ENCODE results near the gene ERC2. TPM values are rescaled to one million over a fixed set of nuclear protein-coding genes. Genes with fewer than 3 reads are reported as not detected.

Gene ERC2
- total RNA-seq, 2 donors from 2014 or later: 1.2 TPM; not detected in 1

DNA sequence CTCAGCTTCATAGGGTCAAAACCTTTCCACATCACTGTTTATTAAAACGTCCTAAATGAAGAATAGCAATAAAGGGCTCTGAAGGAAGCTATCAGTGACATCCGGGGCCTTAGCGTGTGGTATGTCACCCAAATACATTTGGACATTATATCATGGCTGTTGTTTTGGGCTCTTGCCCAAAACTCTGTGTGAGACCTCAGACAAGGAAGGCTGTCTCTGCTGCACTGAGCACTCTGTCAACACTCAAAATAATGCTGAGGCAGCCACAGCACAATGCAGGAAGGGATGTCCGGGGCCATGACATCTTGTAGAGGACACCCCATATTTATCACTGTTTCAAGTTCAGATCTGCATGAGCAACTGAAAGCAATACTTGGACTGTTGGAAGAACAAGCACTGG, 687.4 kb downstream of the ERC2 start:
- Histone ChIP-seq H3K9me3 (no peaks in the 10 kb centered on the region), H3K27me3 (replicated peaks; ENCODE audit: insufficient read depth) (no peaks in the 10 kb centered on the region), H3K36me3 (no peaks in the 10 kb centered on the region), H3K4me1 (ENCODE audit: control insufficient read depth in 1 of 2, low read depth in 2 of 2) (no peaks in the 10 kb centered on the region), H3K27ac (no peak overlapping the region), H3K4me3 (no peak overlapping the region)
- no peak for ATAC-seq (ENCODE audit: insufficient number of reproducible peaks, low FRiP score, low read depth)
- no peak for DNase-seq (ENCODE audit: low spot score)
- TF ChIP-seq, protein P1, sequence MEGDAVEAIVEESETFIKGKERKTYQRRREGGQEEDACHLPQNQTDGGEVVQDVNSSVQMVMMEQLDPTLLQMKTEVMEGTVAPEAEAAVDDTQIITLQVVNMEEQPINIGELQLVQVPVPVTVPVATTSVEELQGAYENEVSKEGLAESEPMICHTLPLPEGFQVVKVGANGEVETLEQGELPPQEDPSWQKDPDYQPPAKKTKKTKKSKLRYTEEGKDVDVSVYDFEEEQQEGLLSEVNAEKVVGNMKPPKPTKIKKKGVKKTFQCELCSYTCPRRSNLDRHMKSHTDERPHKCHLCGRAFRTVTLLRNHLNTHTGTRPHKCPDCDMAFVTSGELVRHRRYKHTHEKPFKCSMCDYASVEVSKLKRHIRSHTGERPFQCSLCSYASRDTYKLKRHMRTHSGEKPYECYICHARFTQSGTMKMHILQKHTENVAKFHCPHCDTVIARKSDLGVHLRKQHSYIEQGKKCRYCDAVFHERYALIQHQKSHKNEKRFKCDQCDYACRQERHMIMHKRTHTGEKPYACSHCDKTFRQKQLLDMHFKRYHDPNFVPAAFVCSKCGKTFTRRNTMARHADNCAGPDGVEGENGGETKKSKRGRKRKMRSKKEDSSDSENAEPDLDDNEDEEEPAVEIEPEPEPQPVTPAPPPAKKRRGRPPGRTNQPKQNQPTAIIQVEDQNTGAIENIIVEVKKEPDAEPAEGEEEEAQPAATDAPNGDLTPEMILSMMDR (IDR thresholded peaks at IDR 0.05): no peak

DNA sequence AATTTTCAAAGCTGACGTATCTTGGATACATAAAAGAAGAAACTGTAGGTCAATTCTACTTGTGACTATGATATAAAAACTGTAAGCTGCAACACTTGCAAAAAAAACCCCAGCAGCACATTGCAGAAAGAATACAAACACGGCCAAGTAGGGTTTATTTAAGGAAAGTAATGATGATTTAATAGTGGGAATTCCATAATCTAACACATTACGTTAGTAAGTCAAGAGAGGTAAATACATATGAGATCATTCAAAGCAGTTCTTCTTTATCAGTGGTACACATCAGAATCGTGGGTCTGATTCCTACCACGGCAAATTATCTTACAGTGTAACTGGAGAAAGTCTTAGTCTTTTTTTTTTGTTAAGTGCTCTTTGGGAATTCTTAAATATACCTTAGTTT, 688.7 kb downstream of the ERC2 start:
- no peak overlapping the region for H3K4me3 ChIP-seq
- no peaks in the 10 kb centered on the region for H3K4me1 ChIP-seq (ENCODE audit: control insufficient read depth in 1 of 2, low read depth in 2 of 2)
- no peaks in the 10 kb centered on the region for H3K36me3 ChIP-seq
- TF ChIP-seq, protein P1 (IDR thresholded peaks at IDR 0.05): no peak
- H3K27me3 ChIP-seq (replicated peaks; ENCODE audit: insufficient read depth): no peaks in the 10 kb centered on the region
- H3K9me3 ChIP-seq: no peaks in the 10 kb centered on the region
- DNase-seq (ENCODE audit: low spot score) (no peak), ATAC-seq (ENCODE audit: insufficient number of reproducible peaks, low FRiP score, low read depth) (no peak)
- no peak overlapping the region for H3K27ac ChIP-seq

DNA sequence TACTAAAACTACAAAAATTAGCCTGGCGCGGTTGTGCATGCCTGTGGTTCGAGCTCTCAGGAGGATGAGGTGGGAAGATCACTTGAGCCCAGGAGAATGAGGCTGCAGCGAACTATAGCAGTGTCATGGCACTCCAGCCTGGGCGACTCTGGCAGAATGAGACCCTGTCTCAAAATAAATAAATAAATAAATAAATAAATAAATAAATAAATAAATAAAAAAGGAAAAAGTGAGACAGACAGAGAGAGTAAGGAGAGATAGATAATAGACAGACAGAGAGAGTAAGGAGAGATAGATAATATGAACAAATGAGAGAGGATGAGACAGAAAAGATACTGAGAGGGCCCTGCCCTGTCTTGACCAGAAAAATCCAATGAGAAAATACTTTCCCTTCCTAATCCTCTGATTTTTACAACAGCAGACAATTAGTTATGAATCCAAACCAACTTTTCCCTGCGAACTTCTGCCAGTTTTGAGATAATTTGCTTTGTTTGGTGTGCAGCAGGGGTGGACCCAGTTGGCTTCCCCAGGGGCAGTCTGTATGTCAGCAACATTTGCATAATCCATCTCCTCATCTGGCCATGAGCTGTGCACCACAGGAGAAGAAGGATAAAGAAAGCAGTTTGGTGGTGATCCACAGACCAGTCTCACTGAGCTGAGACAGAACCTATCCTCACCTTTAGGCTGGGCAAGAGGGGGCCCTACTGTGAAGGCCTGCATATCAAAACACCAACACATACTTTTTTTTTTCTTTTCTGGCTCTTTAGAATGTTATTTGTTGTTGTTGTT, 692.7 kb downstream of the ERC2 start:
- DNase-seq (ENCODE audit: low spot score): no peak
- no peak overlapping the region for H3K27ac ChIP-seq
- no peak for ATAC-seq (ENCODE audit: insufficient number of reproducible peaks, low FRiP score, low read depth)
- TF ChIP-seq, protein P1 (IDR thresholded peaks at IDR 0.05): no peak
- no peaks in the 10 kb centered on the region for H3K36me3 ChIP-seq
- H3K4me3 ChIP-seq: no peak overlapping the region
- no peaks in the 10 kb centered on the region for H3K4me1 ChIP-seq (ENCODE audit: control insufficient read depth in 1 of 2, low read depth in 2 of 2)
- H3K9me3 ChIP-seq: no peaks in the 10 kb centered on the region
- no peaks in the 10 kb centered on the region for H3K27me3 ChIP-seq (replicated peaks; ENCODE audit: insufficient read depth)

DNA sequence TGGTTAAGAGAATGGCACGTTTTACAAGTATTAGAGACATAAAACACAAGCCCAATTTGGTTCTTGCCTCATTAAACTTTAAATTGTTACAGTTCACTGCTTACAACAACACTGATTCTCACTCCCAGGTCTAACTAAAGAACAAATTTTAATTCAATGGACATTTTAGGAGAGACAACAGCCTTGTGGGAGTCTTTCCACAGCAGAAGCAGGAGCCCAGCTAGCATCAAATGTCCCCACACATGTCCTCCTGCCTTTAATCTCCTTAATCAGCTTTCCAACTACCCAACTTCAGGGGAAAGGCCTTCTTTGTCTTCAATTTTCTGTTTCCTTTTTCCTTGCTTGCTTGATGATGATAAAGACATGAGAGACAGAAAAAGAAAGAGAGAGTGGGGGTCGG, 693.4 kb downstream of the ERC2 start:
- H3K36me3 ChIP-seq: no peaks in the 10 kb centered on the region
- no peak overlapping the region for H3K4me3 ChIP-seq
- ATAC-seq (ENCODE audit: insufficient number of reproducible peaks, low FRiP score, low read depth) (no peak), DNase-seq (ENCODE audit: low spot score) (no peak)
- H3K9me3 ChIP-seq: no peaks in the 10 kb centered on the region
- H3K4me1 ChIP-seq (ENCODE audit: control insufficient read depth in 1 of 2, low read depth in 2 of 2): no peaks in the 10 kb centered on the region
- H3K27me3 ChIP-seq (replicated peaks; ENCODE audit: insufficient read depth): no peaks in the 10 kb centered on the region
- no peak overlapping the region for H3K27ac ChIP-seq
- TF ChIP-seq, protein P1 (IDR thresholded peaks at IDR 0.05): no peak

DNA sequence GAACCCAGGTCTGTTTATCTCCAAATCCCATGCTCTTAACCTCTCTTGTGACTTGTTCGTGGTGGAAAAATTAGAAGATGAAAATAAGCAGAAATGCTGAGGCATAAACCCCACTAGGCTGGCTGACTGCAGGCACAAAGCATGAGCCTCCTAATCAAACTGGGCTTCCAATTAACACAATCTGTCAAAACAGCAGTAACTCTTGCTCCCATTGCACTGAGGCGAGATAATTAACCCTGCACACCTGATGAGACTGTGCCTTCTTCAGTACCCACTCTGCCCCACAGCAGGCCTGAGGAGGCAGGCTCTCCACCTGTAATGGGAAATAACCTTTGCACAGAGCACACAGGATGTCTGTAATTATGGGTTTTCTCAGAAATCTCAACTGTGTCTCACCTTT, 696.8 kb downstream of the ERC2 start:
- TF ChIP-seq, protein P1 (IDR thresholded peaks at IDR 0.05): no peak
- H3K36me3 ChIP-seq: no peaks in the 10 kb centered on the region
- no peak overlapping the region for H3K4me3 ChIP-seq
- no peaks in the 10 kb centered on the region for H3K4me1 ChIP-seq (ENCODE audit: control insufficient read depth in 1 of 2, low read depth in 2 of 2)
- H3K27me3 ChIP-seq (replicated peaks; ENCODE audit: insufficient read depth): no peaks in the 10 kb centered on the region
- H3K9me3 ChIP-seq: no peaks in the 10 kb centered on the region
- ATAC-seq (ENCODE audit: insufficient number of reproducible peaks, low FRiP score, low read depth) (no peak), DNase-seq (ENCODE audit: low spot score) (no peak)
- H3K27ac ChIP-seq: no peak overlapping the region
